K562 (cell line): ENCODE data around the gene TGOLN2. TPM values are rescaled to one million over a fixed set of nuclear protein-coding genes. Genes with fewer than 3 reads are reported as not detected.

ENCODE experiments used
- ATAC-seq: fragments of 200-7000 bp; cut with Tn5 transposase; 3 replicates; pipeline ENCODE4 v1.9.1; 2020; ENCODE audit warnings: moderate library complexity
- BruUV-seq: library from RNA; stranded (reverse); fragments of 400-500 nt; replicated peaks from 2 replicates; lab custom pipeline; 2021; lab: Mats Ljungman, UMichigan
- CTCF ChIA-PET: fragments of 300-600 bp; formaldehyde crosslinking; extraction: SDS; loops from one replicate; lab custom pipeline; 2021; ENCODE audit warnings: low intra/inter-chr PET ratio; lab: Yijun Ruan, JAX
- POLR2A ChIA-PET: fragments of 300-600, 350-650 bp; sonication (Branson Sonifier 250); formaldehyde crosslinking; extraction: SDS; loops from one replicate; lab custom pipeline; 2021; ENCODE audit warnings: antibody characterized with exemption, inconsistent platforms; lab: Yijun Ruan, JAX
- DNase-seq, 4 experiments: peaks; one replicate each; pipeline versions ENCODE4 v3.0.0 to v3.0.0-alpha.2; 2011 to 2018; ENCODE audit warnings: low spot score in 3 of 4, mixed read lengths in 3 of 4; ENCODE audit errors: extremely low read depth in 1 of 4
- FAIRE-seq: peaks from 2 replicates; lab custom pipeline; 2011; peaks lifted over from hg19 to GRCh38; lab: Jason Lieb, UNC
- H2AFZ ChIP-seq: 2 replicates; pipeline ENCODE4 v1.6.0; 2011; ENCODE audit warnings: low read depth, low read length, control low read depth, inconsistent platforms
- H3K27ac ChIP-seq: fragments of 200-600 bp; 3 replicates; pipeline ENCODE4 v1.8.0; 2011; ENCODE audit warnings: low read depth, mild to moderate bottlenecking, control low read depth, inconsistent platforms, low read length, moderate library complexity, mixed read lengths; ENCODE audit errors: extremely low read depth
- H3K27me3 ChIP-seq, 2 experiments: fragments of 300-600 bp in 1 of 2; 2 replicates in 1 of 2; 3 replicates in 1 of 2; pipeline versions ENCODE4 v1.6.0 to v1.8.0; 2011; ENCODE audit warnings: inconsistent platforms in 2 of 2, low read length in 2 of 2, mild to moderate bottlenecking in 1 of 2, mixed read lengths in 1 of 2, moderate library complexity in 1 of 2; ENCODE audit not compliant: control insufficient read depth in 2 of 2, insufficient read depth in 2 of 2
- H3K36me3 ChIP-seq: fragments of 300-600 bp; 3 replicates; pipeline ENCODE4 v1.8.0; 2011; ENCODE audit warnings: mild to moderate bottlenecking, low read length, inconsistent platforms; ENCODE audit not compliant: control insufficient read depth, insufficient read depth
- H3K4me1 ChIP-seq, 2 experiments: fragments of 200-600 bp in 1 of 2; replicated peaks in 1 of 2; 2 replicates in 1 of 2; 3 replicates in 1 of 2; pipeline versions ENCODE4 v1.5.1 to v1.8.0; 2011; ENCODE audit warnings: inconsistent platforms in 2 of 2, low read length in 2 of 2, mild to moderate bottlenecking in 1 of 2, mixed read lengths in 1 of 2, moderate library complexity in 1 of 2; ENCODE audit not compliant: control insufficient read depth in 2 of 2, insufficient read depth in 2 of 2
- H3K4me2 ChIP-seq: 2 replicates; pipeline ENCODE4 v1.6.1; 2011; ENCODE audit warnings: low read length, control low read depth, inconsistent platforms, mixed read lengths; ENCODE audit not compliant: insufficient read depth
- H3K4me3 ChIP-seq: fragments of 200-600 bp; sonication (generic), shearing (Covaris generic); 2 replicates; pipeline ENCODE4 v1.5.1; 2016; ENCODE audit warnings: control low read depth, inconsistent platforms
- H3K79me2 ChIP-seq: fragments of 200-600 bp; 3 replicates; pipeline ENCODE4 v1.8.0; 2011; ENCODE audit warnings: low read length, inconsistent platforms; ENCODE audit not compliant: control insufficient read depth, insufficient read depth
- H3K9ac ChIP-seq, 2 experiments: 2 replicates each; pipeline versions ENCODE4 v1.6.0 to v1.6.1; 2011; ENCODE audit warnings: low read depth in 2 of 2, low read length in 2 of 2, control low read depth in 1 of 2, inconsistent platforms in 1 of 2, mild to moderate bottlenecking in 1 of 2, mixed read lengths in 1 of 2; ENCODE audit not compliant: insufficient read depth in 1 of 2
- H3K9me1 ChIP-seq: one replicate; pipeline ENCODE4 v1.6.0; 2011; ENCODE audit warnings: inconsistent platforms, mild to moderate bottlenecking, low read length, moderate library complexity; ENCODE audit not compliant: control insufficient read depth, insufficient read depth
- H3K9me3 ChIP-seq: replicated peaks from 2 replicates; pipeline ENCODE4 v1.5.1; 2011; ENCODE audit warnings: low read depth, low read length, inconsistent platforms; ENCODE audit not compliant: control insufficient read depth, insufficient read depth
- H4K20me1 ChIP-seq: replicated peaks from 2 replicates; pipeline ENCODE4 v1.6.1; 2011; ENCODE audit warnings: low read length, inconsistent platforms, mixed read lengths; ENCODE audit not compliant: control insufficient read depth, insufficient read depth
- CBFA2T2 ChIP-seq: fragments of 450-650 bp; conservative IDR thresholded peaks from 2 replicates; pipeline ENCODE4 v1.6.1; 2017; ENCODE audit warnings: mild to moderate bottlenecking
- CBX1 ChIP-seq: sonication (generic); IDR thresholded peaks from 2 replicates; pipeline ENCODE4 v1.6.1; 2016; ENCODE audit warnings: antibody characterized with exemption, low read depth, mild to moderate bottlenecking
- CBX8 ChIP-seq: fragments of 200-600 bp; sonication (generic); IDR thresholded peaks from 2 replicates; pipeline ENCODE4 v1.6.1; 2012; ENCODE audit warnings: borderline replicate concordance, mixed run types, low read depth, mild to moderate bottlenecking, moderate library complexity, mixed read lengths, low read length, control low read depth, inconsistent platforms; ENCODE audit not compliant: poor library complexity, severe bottlenecking; ENCODE audit errors: extremely low read depth
- CHCHD3 ChIP-seq: fragments of 250-450 bp; sonication (Bioruptor Pico); IDR thresholded peaks from 2 replicates; pipeline ENCODE4 v2.1.2; 2022; ENCODE audit warnings: mild to moderate bottlenecking
- DPF2 ChIP-seq: fragments of 450-650 bp; IDR thresholded peaks from 2 replicates; pipeline ENCODE4 v1.6.1; 2016
- FOXM1 ChIP-seq, 2 experiments: fragments of 450-650 bp in 1 of 2; sonication (generic) in 1 of 2; formaldehyde crosslinking in 1 of 2; IDR thresholded peaks; 2 replicates each; pipeline versions ENCODE4 v1.6.1 to v1.9.0; 2017 to 2022; ENCODE audit warnings: low read depth in 2 of 2, mild to moderate bottlenecking in 2 of 2, missing genetic modification reagents in 1 of 2, moderate library complexity in 1 of 2
- HNRNPL ChIP-seq: fragments of 200-400 bp; formaldehyde crosslinking; IDR thresholded peaks from 2 replicates; pipeline ENCODE4 v1.6.1; 2017; ENCODE audit warnings: low read depth, mild to moderate bottlenecking, low read length
- MED1 ChIP-seq: sonication (generic); formaldehyde crosslinking; IDR thresholded peaks from 2 replicates; pipeline ENCODE4 v1.8.1; 2023; ENCODE audit warnings: missing genetic modification reagents, borderline replicate concordance
- NR1H2 ChIP-seq: sonication (generic); formaldehyde crosslinking; IDR thresholded peaks from 2 replicates; pipeline ENCODE4 v1.4.0; 2020; ENCODE audit warnings: mild to moderate bottlenecking, missing genetic modification reagents
- PHTF2 ChIP-seq: fragments of 250-450 bp; sonication (Bioruptor Pico); IDR thresholded peaks from 2 replicates; pipeline ENCODE4 v1.5.0; 2021; ENCODE audit warnings: mild to moderate bottlenecking
- POU5F1 ChIP-seq: fragments of 150-350 bp; IDR thresholded peaks from 2 replicates; pipeline ENCODE4 v1.6.1; 2014; ENCODE audit warnings: borderline replicate concordance, low read length, low read depth, mild to moderate bottlenecking; ENCODE audit not compliant: partially characterized antibody
- THRA ChIP-seq: fragments of 450-650 bp; IDR thresholded peaks from 2 replicates; pipeline ENCODE4 v1.6.1; 2017; ENCODE audit warnings: mild to moderate bottlenecking, moderate library complexity
- ZBED1 ChIP-seq: IDR thresholded peaks from 2 replicates; pipeline ENCODE4 v1.6.1; 2014
- ZNF766 ChIP-seq: fragments of 200-800 bp; sonication (Bioruptor generic); conservative IDR thresholded peaks from 2 replicates; pipeline ENCODE4 v1.6.1; 2016; ENCODE audit warnings: missing genetic modification characterization, missing compliant biosample characterization
- in situ Hi-C: fragments of 300-500 bp; cut with MboI; formaldehyde crosslinking; loops from 4 replicates; pipeline ENCODE4 v1.15.0; 2018; ENCODE audit warnings: inconsistent platforms, mixed read lengths
- intact Hi-C: fragments of 100-400 bp; cut with micrococcal nuclease; formaldehyde crosslinking; loops from 2 replicates; pipeline ENCODE4 v1.14.2; 2022
- polyA plus RNA-seq, 8 experiments: library from polyadenylated mRNA; depleted of rRNA in 4 of 8; stranded (reverse) in 5 of 8; unstranded in 3 of 8; fragments of >200 nt; fragmentation: Nextera tagmentation in 2 of 8; fragmentation: Illumina TruSeq in 1 of 8; extraction: Ambion mirVana in 2 of 8; extraction: Trizol in 1 of 8; gene quantifications; 2 replicates each; pipeline versions ENCODE4 v1.2.1 to v1.2.3, GENCODE V29; 2011 to 2014; ENCODE audit warnings: inconsistent platforms in 1 of 8, missing spikeins in 1 of 8
- total RNA-seq, 7 experiments: library from RNA; depleted of rRNA in 6 of 7; stranded (reverse); fragments of >200 nt in 6 of 7; fragmentation: Illumina TruSeq in 2 of 7; extraction: Trizol in 2 of 7; gene quantifications; 2 replicates each; pipeline versions ENCODE4 v1.2.1 to v1.2.3, GENCODE V29; 2011 to 2021; ENCODE audit warnings: low replicate concordance in 1 of 7
- TF ChIP-seq, protein P1 (sequence below): sonication (generic); formaldehyde crosslinking; IDR thresholded peaks from 2 replicates; pipeline ENCODE4 v1.8.0; 2022; ENCODE audit warnings: missing genetic modification reagents, mild to moderate bottlenecking, moderate library complexity, borderline replicate concordance
- TF ChIP-seq, protein P2 (sequence below): fragments of 250-450 bp; sonication (Bioruptor Pico); IDR thresholded peaks from 2 replicates; pipeline ENCODE4 v1.4.0; 2020; ENCODE audit warnings: mild to moderate bottlenecking, moderate library complexity
- TF ChIP-seq, protein P3 (sequence below): fragments of 250-450 bp; sonication (Bioruptor Pico); IDR thresholded peaks from 2 replicates; pipeline ENCODE4 v1.5.1; 2021; ENCODE audit warnings: mild to moderate bottlenecking

The TGOLN2 gene
- total and polyA plus RNA-seq, 9 of the 15 experiments (the other 6 are each of a cell fraction or from before 2014, with no cell fraction given) = 13.0 to 66.5 (median 35.9) TPM

DNA sequence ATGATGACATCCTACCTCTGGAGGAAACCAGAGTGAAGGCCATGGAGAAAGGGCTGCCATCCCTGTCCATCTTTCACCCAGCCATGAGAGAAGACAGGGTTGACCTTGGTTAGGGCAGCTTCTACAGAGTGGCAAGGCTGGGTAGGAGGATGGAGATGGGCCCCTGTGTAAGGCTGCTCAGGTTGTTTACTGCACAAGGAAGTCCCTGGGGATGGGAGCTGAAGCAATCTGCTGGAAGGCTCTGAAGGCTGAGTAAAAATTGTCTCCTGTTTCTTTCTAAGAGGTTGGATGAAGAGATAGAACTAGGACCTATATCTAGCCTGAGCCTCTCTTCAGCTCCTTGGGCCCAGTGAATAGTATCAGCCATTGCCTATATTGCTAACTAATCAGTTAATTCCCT lies 41.1 kb upstream of the TGOLN2 start:
- ATAC-seq = no peak
- CTCF ChIA-PET = no interaction called here
- TF ChIP-seq ZNF766 (no peak), NR1H2 (CRISPR knock-in tag) (no peak), HNRNPL (no peak), THRA (no peak), ZBED1 (no peak), FOXM1 (IDR thresholded peaks at IDR 0.05; ENCODE audit: low read depth) (no peak), FOXM1 (CRISPR knock-in tag; IDR thresholded peaks at IDR 0.05; ENCODE audit: low read depth) (no peak), PHTF2 (CRISPR knock-in tag) (no peak), MED1 (CRISPR knock-in tag) (no peak), POU5F1 (no peak), CBX1 (no peak), CHCHD3 (CRISPR knock-in tag) (no peak), DPF2 (no peak), CBFA2T2 (no peak), CBX8 (no peak)
- TF ChIP-seq, protein P1, sequence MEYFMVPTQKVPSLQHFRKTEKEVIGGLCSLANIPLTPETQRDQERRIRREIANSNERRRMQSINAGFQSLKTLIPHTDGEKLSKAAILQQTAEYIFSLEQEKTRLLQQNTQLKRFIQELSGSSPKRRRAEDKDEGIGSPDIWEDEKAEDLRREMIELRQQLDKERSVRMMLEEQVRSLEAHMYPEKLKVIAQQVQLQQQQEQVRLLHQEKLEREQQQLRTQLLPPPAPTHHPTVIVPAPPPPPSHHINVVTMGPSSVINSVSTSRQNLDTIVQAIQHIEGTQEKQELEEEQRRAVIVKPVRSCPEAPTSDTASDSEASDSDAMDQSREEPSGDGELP (CRISPR knock-in tag) = no peak
- TF ChIP-seq, protein P2, sequence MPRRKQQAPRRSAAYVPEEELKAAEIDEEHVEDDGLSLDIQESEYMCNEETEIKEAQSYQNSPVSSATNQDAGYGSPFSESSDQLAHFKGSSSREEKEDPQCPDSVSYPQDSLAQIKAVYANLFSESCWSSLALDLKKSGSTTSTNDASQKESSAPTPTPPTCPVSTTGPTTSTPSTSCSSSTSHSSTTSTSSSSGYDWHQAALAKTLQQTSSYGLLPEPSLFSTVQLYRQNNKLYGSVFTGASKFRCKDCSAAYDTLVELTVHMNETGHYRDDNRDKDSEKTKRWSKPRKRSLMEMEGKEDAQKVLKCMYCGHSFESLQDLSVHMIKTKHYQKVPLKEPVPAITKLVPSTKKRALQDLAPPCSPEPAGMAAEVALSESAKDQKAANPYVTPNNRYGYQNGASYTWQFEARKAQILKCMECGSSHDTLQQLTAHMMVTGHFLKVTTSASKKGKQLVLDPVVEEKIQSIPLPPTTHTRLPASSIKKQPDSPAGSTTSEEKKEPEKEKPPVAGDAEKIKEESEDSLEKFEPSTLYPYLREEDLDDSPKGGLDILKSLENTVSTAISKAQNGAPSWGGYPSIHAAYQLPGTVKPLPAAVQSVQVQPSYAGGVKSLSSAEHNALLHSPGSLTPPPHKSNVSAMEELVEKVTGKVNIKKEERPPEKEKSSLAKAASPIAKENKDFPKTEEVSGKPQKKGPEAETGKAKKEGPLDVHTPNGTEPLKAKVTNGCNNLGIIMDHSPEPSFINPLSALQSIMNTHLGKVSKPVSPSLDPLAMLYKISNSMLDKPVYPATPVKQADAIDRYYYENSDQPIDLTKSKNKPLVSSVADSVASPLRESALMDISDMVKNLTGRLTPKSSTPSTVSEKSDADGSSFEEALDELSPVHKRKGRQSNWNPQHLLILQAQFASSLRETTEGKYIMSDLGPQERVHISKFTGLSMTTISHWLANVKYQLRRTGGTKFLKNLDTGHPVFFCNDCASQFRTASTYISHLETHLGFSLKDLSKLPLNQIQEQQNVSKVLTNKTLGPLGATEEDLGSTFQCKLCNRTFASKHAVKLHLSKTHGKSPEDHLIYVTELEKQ (CRISPR knock-in tag) = no peak
- TF ChIP-seq, protein P3, sequence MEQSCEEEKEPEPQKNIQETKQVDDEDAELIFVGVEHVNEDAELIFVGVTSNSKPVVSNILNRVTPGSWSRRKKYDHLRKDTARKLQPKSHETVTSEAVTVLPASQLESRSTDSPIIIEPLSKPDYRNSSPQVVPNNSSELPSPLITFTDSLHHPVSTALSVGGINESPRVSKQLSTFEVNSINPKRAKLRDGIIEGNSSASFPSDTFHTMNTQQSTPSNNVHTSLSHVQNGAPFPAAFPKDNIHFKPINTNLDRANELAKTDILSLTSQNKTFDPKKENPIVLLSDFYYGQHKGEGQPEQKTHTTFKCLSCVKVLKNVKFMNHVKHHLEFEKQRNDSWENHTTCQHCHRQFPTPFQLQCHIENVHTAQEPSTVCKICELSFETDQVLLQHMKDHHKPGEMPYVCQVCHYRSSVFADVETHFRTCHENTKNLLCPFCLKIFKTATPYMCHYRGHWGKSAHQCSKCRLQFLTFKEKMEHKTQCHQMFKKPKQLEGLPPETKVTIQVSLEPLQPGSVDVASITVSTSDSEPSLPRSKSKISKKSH (CRISPR knock-in tag) = no peak

More for the DNA sequence above, 41.1 kb upstream of the TGOLN2 start:
- no peak overlapping the region for H3K4me2 ChIP-seq
- no peaks in the 10 kb centered on the region for H3K4me1 ChIP-seq
- no peak for DNase-seq
- no peaks in the 10 kb centered on the region for H3K36me3 ChIP-seq
- in situ Hi-C loops (no loop called here), intact Hi-C loops (no loop called here)
- H3K9me3 ChIP-seq = no peaks in the 10 kb centered on the region
- no peak overlapping the region for H2AFZ ChIP-seq
- H3K9me1 ChIP-seq = peaks cover 2% of the 10 kb centered on the region
- no peak for FAIRE-seq
- no TSS peak for BruUV-seq
- POLR2A ChIA-PET = interaction anchor here (1.1 to 2.6 kb wide), 2 partner anchors 15 to 20 kb away, joined by 4 to 7 read pairs; partner anchors contain the start of genes ELMOD3 and RETSAT
- H3K79me2 ChIP-seq = no peaks in the 10 kb centered on the region
- no peaks in the 10 kb centered on the region for H4K20me1 ChIP-seq
- H3K9ac ChIP-seq = no peak overlapping the region
- H3K27me3 ChIP-seq = no peaks in the 10 kb centered on the region
- H3K27ac ChIP-seq = no peak overlapping the region
- H3K4me3 ChIP-seq = no peak overlapping the region
